Bronchial epithelial cell (primary cell): ENCODE measurements around the gene KIF5A. TPM values are rescaled to one million over a fixed set of nuclear protein-coding genes. Genes with fewer than 3 reads are reported as not detected.
"Not testable (repeated sequence)": the region's sequence is repeated elsewhere in the genome, so short reads cannot be mapped to it uniquely, and the experiment has no call there.

ENCODE experiments used
- DNase-seq: peaks from one replicate; pipeline ENCODE4 v3.0.0-alpha.2; 2010; ENCODE audit warnings: low read depth
- FAIRE-seq: peaks from 2 replicates; lab custom pipeline; 2011; peaks lifted over from hg19 to GRCh38; lab: Jason Lieb, UNC
- H3K27me3 ChIP-seq: 2 replicates; pipeline ENCODE4 v1.5.1; 2011; ENCODE audit warnings: low read length; ENCODE audit not compliant: control insufficient read depth, insufficient read depth
- H3K36me3 ChIP-seq: 2 replicates; pipeline ENCODE4 v1.5.1; 2011; ENCODE audit warnings: low read length; ENCODE audit not compliant: control insufficient read depth, insufficient read depth
- H3K4me3 ChIP-seq: 2 replicates; pipeline ENCODE4 v1.5.1; 2011; ENCODE audit warnings: mild to moderate bottlenecking, low read depth, low read length, control low read depth
- CTCF ChIP-seq: IDR thresholded peaks from 2 replicates; pipeline ENCODE4 v1.5.1; 2011; ENCODE audit warnings: mild to moderate bottlenecking, moderate library complexity, low read length, control low read depth, inconsistent platforms; ENCODE audit not compliant: insufficient read depth, severe bottlenecking
- total RNA-seq: library from RNA; depleted of rRNA; stranded (reverse); fragments of >200 nt; gene quantifications from 2 replicates; pipeline ENCODE4 v1.2.1, GENCODE V29; 2014

The KIF5A gene
- total RNA-seq, 1 donor from 2014 or later: under 0.01 TPM

- H3K4me3 ChIP-seq: no peak overlapping the region
- no peak for TF ChIP-seq CTCF
- H3K36me3 ChIP-seq: no peaks in the 10 kb centered on the region
- H3K27me3 ChIP-seq: peaks cover 4% of the 10 kb centered on the region
- DNase-seq (no peak), FAIRE-seq (no peak)
Observed at GRCh38 chr12:57584050-57584449, 34.2 kb downstream of the KIF5A start.

- FAIRE-seq (no peak), DNase-seq (no peak)
- no peaks in the 10 kb centered on the region for H3K36me3 ChIP-seq
- H3K27me3 ChIP-seq: peaks cover 4% of the 10 kb centered on the region
- no peak for TF ChIP-seq CTCF
- no peak overlapping the region for H3K4me3 ChIP-seq
Observed at GRCh38 chr12:57584690-57585089, 34.8 kb downstream of the KIF5A start.

GRCh38 chr12:57585156-57585555 lies 35.3 kb downstream of the KIF5A start:
- DNase-seq (no peak), FAIRE-seq (no peak)
- Histone ChIP-seq H3K4me3 (no peak overlapping the region), H3K36me3 (no peaks in the 10 kb centered on the region), H3K27me3 (peaks cover 4% of the 10 kb centered on the region)
- no peak for TF ChIP-seq CTCF

- no peaks in the 10 kb centered on the region for H3K36me3 ChIP-seq
- peaks cover 4% of the 10 kb centered on the region for H3K27me3 ChIP-seq
- no peak for FAIRE-seq
- no peak for TF ChIP-seq CTCF
- DNase-seq: no peak
- no peak overlapping the region for H3K4me3 ChIP-seq
Observed at GRCh38 chr12:57586128-57586527, 36.3 kb downstream of the KIF5A start.

GRCh38 chr12:57586832-57587429 lies 37.1 kb downstream of the KIF5A start:
- DNase-seq (no peak), FAIRE-seq (no peak)
- H3K4me3 ChIP-seq: no peak overlapping the region
- H3K27me3 ChIP-seq: peaks cover 4% of the 10 kb centered on the region
- H3K36me3 ChIP-seq: no peaks in the 10 kb centered on the region
- TF ChIP-seq CTCF: no peak

- H3K4me3 ChIP-seq, H3K36me3 ChIP-seq, DNase-seq, FAIRE-seq, H3K27me3 ChIP-seq: not testable (repeated sequence)
Observed at GRCh38 chr12:57588951-57589610, 39.2 kb downstream of the KIF5A start.
